WTC11 (cell line): ENCODE results near the gene C11orf71. TPM values are rescaled to one million over a fixed set of nuclear protein-coding genes. Genes with fewer than 3 reads are reported as not detected.

ENCODE experiments used
- ATAC-seq: fragments of 200-7000 bp; cut with Tn5 transposase; 2 replicates; pipeline ENCODE4 v1.10.0; 2021; ENCODE audit warnings: mild to moderate bottlenecking, moderate library complexity
- CTCF ChIA-PET: fragments of 300-600 bp; sonication (Branson Sonifier 250); formaldehyde crosslinking; loops from one replicate; lab custom pipeline; 2021; ENCODE audit warnings: antibody characterized with exemption; lab: Charles Lee
- POLR2A ChIA-PET: fragments of 350-600 bp; sonication (Branson Sonifier 250); formaldehyde crosslinking; loops from one replicate; lab custom pipeline; 2021; ENCODE audit warnings: antibody characterized with exemption; lab: Charles Lee
- DNase-seq: peaks from one replicate; pipeline ENCODE4 v3.0.0; 2021; ENCODE audit warnings: low spot score
- H3K27ac Mint-ChIP-seq: 2 replicates; pipeline ENCODE4 v1.8.0; 2021; ENCODE audit warnings: mixed read lengths
- H3K27me3 Mint-ChIP-seq: 2 replicates; pipeline ENCODE4 v1.8.0; 2021; ENCODE audit warnings: low read depth, mild to moderate bottlenecking, moderate library complexity, mixed read lengths
- H3K36me3 Mint-ChIP-seq: 2 replicates; pipeline ENCODE4 v1.8.0; 2021; ENCODE audit warnings: mixed read lengths
- H3K4me1 Mint-ChIP-seq: 2 replicates; pipeline ENCODE4 v1.8.0; 2022; ENCODE audit warnings: mixed read lengths
- H3K4me3 Mint-ChIP-seq: 2 replicates; pipeline ENCODE4 v1.8.0; 2021; ENCODE audit warnings: mild to moderate bottlenecking, moderate library complexity, mixed read lengths
- H3K9me3 Mint-ChIP-seq: 2 replicates; pipeline ENCODE4 v1.8.0; 2021; ENCODE audit warnings: mixed read lengths
- AR ChIP-seq: fragments of 250-450 bp; sonication (Bioruptor Pico); IDR thresholded peaks from 2 replicates; pipeline ENCODE4 v1.9.0; 2021; ENCODE audit warnings: mild to moderate bottlenecking
- ATF1 ChIP-seq: sonication (generic); formaldehyde crosslinking; IDR thresholded peaks from 2 replicates; pipeline ENCODE4 v1.8.1; 2023; ENCODE audit warnings: mild to moderate bottlenecking, moderate library complexity, missing genetic modification reagents
- ATF2 ChIP-seq: sonication (generic); formaldehyde crosslinking; IDR thresholded peaks from 2 replicates; pipeline ENCODE4 v1.8.1; 2022; ENCODE audit warnings: low read depth, missing genetic modification reagents, borderline replicate concordance
- CBFB ChIP-seq: sonication (generic); formaldehyde crosslinking; IDR thresholded peaks from 2 replicates; pipeline ENCODE4 v1.8.1; 2022; ENCODE audit warnings: mild to moderate bottlenecking, low read depth, missing genetic modification reagents
- CREB1 ChIP-seq: sonication (generic); formaldehyde crosslinking; IDR thresholded peaks from 2 replicates; pipeline ENCODE4 v1.8.0; 2023; ENCODE audit warnings: mild to moderate bottlenecking, missing genetic modification reagents
- ESRRA ChIP-seq: sonication (generic); formaldehyde crosslinking; IDR thresholded peaks from 2 replicates; pipeline ENCODE4 v1.8.1; 2022; ENCODE audit warnings: mild to moderate bottlenecking, missing genetic modification reagents, borderline replicate concordance
- ETV6 ChIP-seq: sonication (generic); formaldehyde crosslinking; IDR thresholded peaks from 2 replicates; pipeline ENCODE4 v1.8.1; 2022; ENCODE audit warnings: mild to moderate bottlenecking, missing genetic modification reagents
- FOXK1 ChIP-seq: sonication (generic); formaldehyde crosslinking; IDR thresholded peaks from 2 replicates; pipeline ENCODE4 v1.8.0; 2022; ENCODE audit warnings: mild to moderate bottlenecking, moderate library complexity, missing genetic modification reagents
- HMGA2 ChIP-seq: fragments of 250-450 bp; sonication (Bioruptor Pico); IDR thresholded peaks from 2 replicates; pipeline ENCODE4 v1.4.0; 2021; ENCODE audit warnings: mild to moderate bottlenecking, moderate library complexity
- HMGXB4 ChIP-seq: sonication (generic); formaldehyde crosslinking; IDR thresholded peaks from 2 replicates; pipeline ENCODE4 v1.8.1; 2023; ENCODE audit warnings: mild to moderate bottlenecking, moderate library complexity, missing genetic modification reagents
- IRF1 ChIP-seq: sonication (generic); formaldehyde crosslinking; IDR thresholded peaks from 2 replicates; pipeline ENCODE4 v1.8.0; 2023; ENCODE audit warnings: missing genetic modification reagents
- KAT7 ChIP-seq: sonication (generic); formaldehyde crosslinking; IDR thresholded peaks from 2 replicates; pipeline ENCODE4 v1.8.1; 2023; ENCODE audit warnings: missing genetic modification reagents, mild to moderate bottlenecking, borderline replicate concordance
- NFATC4 ChIP-seq: fragments of 250-450 bp; sonication (Bioruptor Pico); IDR thresholded peaks from 2 replicates; pipeline ENCODE4 v1.9.0; 2021; ENCODE audit warnings: mild to moderate bottlenecking
- NFYB ChIP-seq: sonication (generic); formaldehyde crosslinking; conservative IDR thresholded peaks from 2 replicates; pipeline ENCODE4 v1.8.0; 2022; ENCODE audit warnings: low read depth, missing genetic modification reagents
- PRRX2 ChIP-seq: fragments of 250-450 bp; sonication (Bioruptor Pico); IDR thresholded peaks from 2 replicates; pipeline ENCODE4 v1.8.0; 2021; ENCODE audit warnings: mild to moderate bottlenecking
- RELA ChIP-seq: sonication (generic); formaldehyde crosslinking; IDR thresholded peaks from 2 replicates; pipeline ENCODE4 v1.8.1; 2022; ENCODE audit warnings: missing genetic modification reagents, mild to moderate bottlenecking, borderline replicate concordance
- SMAD4 ChIP-seq: sonication (generic); formaldehyde crosslinking; IDR thresholded peaks from 2 replicates; pipeline ENCODE4 v1.8.0; 2022; ENCODE audit warnings: mild to moderate bottlenecking, missing genetic modification reagents
- TCF7 ChIP-seq: sonication (generic); formaldehyde crosslinking; IDR thresholded peaks from 2 replicates; pipeline ENCODE4 v1.8.0; 2022; ENCODE audit warnings: mild to moderate bottlenecking, low read depth, missing genetic modification reagents, moderate library complexity
- TEAD1 ChIP-seq: sonication (generic); formaldehyde crosslinking; IDR thresholded peaks from 2 replicates; pipeline ENCODE4 v1.8.0; 2022; ENCODE audit warnings: mild to moderate bottlenecking, missing genetic modification reagents
- TP53 ChIP-seq: sonication (generic); formaldehyde crosslinking; IDR thresholded peaks from 2 replicates; pipeline ENCODE4 v1.8.1; 2023; ENCODE audit warnings: mild to moderate bottlenecking, missing genetic modification reagents
- ZMAT4 ChIP-seq: fragments of 250-450 bp; sonication (Bioruptor Pico); IDR thresholded peaks from 2 replicates; pipeline ENCODE4 v1.9.0; 2021; ENCODE audit warnings: mild to moderate bottlenecking
- ZNF121 ChIP-seq: sonication (generic); formaldehyde crosslinking; IDR thresholded peaks from 2 replicates; pipeline ENCODE4 v1.8.0; 2023; ENCODE audit warnings: missing genetic modification reagents
- ZNF317 ChIP-seq: sonication (generic); formaldehyde crosslinking; IDR thresholded peaks from 2 replicates; pipeline ENCODE4 v1.8.1; 2023; ENCODE audit warnings: low read depth, mild to moderate bottlenecking, moderate library complexity, missing genetic modification reagents, borderline replicate concordance
- ZNF423 ChIP-seq: fragments of 250-450 bp; sonication (Bioruptor Pico); IDR thresholded peaks from 2 replicates; pipeline ENCODE4 v2.1.2; 2022; ENCODE audit warnings: mild to moderate bottlenecking, moderate library complexity
- total RNA-seq: library from RNA; stranded (reverse); gene quantifications from 3 replicates; pipeline ENCODE4 v1.2.3, GENCODE V29; 2021

The C11orf71 gene
- total RNA-seq, 1 experiment from 2014 or later = 5.9 TPM

GRCh38 chr11:114447444-114447843 lies 47.1 kb upstream of the C11orf71 start:
- Mint-ChIP-seq H3K4me1 (peaks cover 21% of the 10 kb centered on the region), H3K9me3 (no peaks in the 10 kb centered on the region), H3K27me3 (no peaks in the 10 kb centered on the region), H3K4me3 (no peak overlapping the region), H3K27ac (0 out of 2 replicates have a peak overlapping the region, but pooled peaks have one; percentile 0), H3K36me3 (peaks cover 61% of the 10 kb centered on the region)
- CTCF ChIA-PET = no interaction called here
- TF ChIP-seq HMGXB4 (no peak), KAT7 (CRISPR knock-in tag) (no peak), PRRX2 (CRISPR knock-in tag) (no peak), ZMAT4 (CRISPR knock-in tag) (no peak), ATF2 (CRISPR knock-in tag) (no peak), HMGA2 (no peak), CBFB (CRISPR knock-in tag) (no peak), IRF1 (CRISPR knock-in tag) (no peak), AR (CRISPR knock-in tag) (no peak), NFATC4 (CRISPR knock-in tag) (no peak), ZNF317 (CRISPR knock-in tag) (no peak)
- POLR2A ChIA-PET = interaction anchor here (0.6 kb wide), 1 partner anchor 37 kb away, joined by 3 read pairs; no protein-coding TSS in a partner anchor
- DNase-seq (no peak), ATAC-seq (no peak)

GRCh38 chr11:114442536-114442935 lies 42.2 kb upstream of the C11orf71 start:
- Mint-ChIP-seq H3K27me3 (no peaks in the 10 kb centered on the region), H3K4me1 (peaks cover 54% of the 10 kb centered on the region), H3K36me3 (peaks cover 43% of the 10 kb centered on the region), H3K27ac (no peak overlapping the region), H3K9me3 (no peaks in the 10 kb centered on the region), H3K4me3 (no peak overlapping the region)
- ChIA-PET POLR2A (no interaction called here), CTCF (no interaction called here)
- DNase-seq (no peak), ATAC-seq (no peak)
- no peak for TF ChIP-seq ATF1 (CRISPR knock-in tag)
- TF ChIP-seq TP53 (CRISPR knock-in tag) = no peak
- no peak for TF ChIP-seq SMAD4
- TF ChIP-seq ZNF317 (CRISPR knock-in tag) = no peak
- TF ChIP-seq ETV6 (CRISPR knock-in tag) = no peak
- no peak for TF ChIP-seq HMGXB4
- no peak for TF ChIP-seq ESRRA (CRISPR knock-in tag)
- no peak for TF ChIP-seq ZNF121 (CRISPR knock-in tag)
- TF ChIP-seq TCF7 (CRISPR knock-in tag) = no peak
- no peak for TF ChIP-seq FOXK1 (CRISPR knock-in tag)
- TF ChIP-seq ZNF423 (CRISPR knock-in tag) = no peak
- TF ChIP-seq CBFB (CRISPR knock-in tag) = no peak
- no peak for TF ChIP-seq RELA (CRISPR knock-in tag)
- no peak for TF ChIP-seq CREB1 (CRISPR knock-in tag)
- TF ChIP-seq TEAD1 = no peak
- TF ChIP-seq NFYB (CRISPR knock-in tag) = no peak
